ENCODE data around the gene TMBIM4. TPM values are rescaled to one million over a fixed set of nuclear protein-coding genes. Genes with fewer than 3 reads are reported as not detected.
A peak's percentile ranks its signal among the peaks of the same experiment; 100 is the strongest.

TMBIM4 gene
- total RNA-seq, 1 donor = 94.1 TPM

DNA sequence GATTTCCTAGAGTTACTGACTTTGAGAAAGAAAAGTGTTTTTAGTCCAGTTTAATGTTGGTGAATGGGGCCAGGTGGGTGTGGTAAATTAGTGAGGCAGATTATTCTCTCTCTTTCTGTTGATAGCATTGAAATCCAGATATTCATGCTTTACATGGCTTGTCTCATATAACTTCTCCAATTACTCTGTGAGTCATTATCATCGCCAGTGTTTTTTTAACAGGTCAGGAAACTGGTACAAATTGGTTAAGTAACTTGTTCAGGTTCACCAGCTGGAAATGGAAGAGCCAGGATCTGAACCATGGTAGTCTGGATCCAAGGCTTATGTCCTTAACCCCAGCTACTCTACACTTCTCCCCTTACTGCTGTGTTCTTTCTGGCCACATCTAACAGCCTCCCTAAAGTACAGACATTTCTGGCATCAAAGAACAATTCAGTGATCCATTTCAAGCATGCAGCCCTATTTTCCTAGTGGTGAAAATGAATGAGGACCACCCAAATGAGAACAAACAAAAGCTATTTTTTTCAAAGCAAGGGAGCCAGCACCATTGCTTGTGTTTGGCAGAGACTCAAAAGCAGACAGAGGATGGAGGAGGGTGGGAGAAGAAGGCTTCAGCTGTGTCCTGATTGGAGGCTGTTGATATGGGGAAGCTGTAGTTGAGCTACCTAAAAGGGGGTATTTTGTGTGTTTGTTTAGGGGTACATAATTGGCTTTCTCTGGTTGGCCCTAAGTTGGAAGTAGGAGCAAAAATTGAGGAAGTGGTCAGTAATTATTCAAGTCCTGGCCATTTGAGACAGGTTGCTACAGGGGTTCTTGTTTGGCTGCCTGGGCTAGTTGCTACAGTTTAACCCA lies 20.9 kb upstream of the TMBIM4 start:
- Histone ChIP-seq H3K4me2 (ENCODE audit: insufficient read depth, low read length) (no peak overlapping the region), H3K4me1 (ENCODE audit: insufficient read depth, low read length) (no peaks in the 10 kb centered on the region), H2AFZ (ENCODE audit: low read length) (no peak overlapping the region), H3K4me3 (ENCODE audit: insufficient read depth, low read length) (no peak overlapping the region), H3K79me2 (ENCODE audit: insufficient read depth, low read length) (no peaks in the 10 kb centered on the region), H3K9me3 (ENCODE audit: low read depth, low read length) (no peaks in the 10 kb centered on the region), H3K36me3 (ENCODE audit: insufficient read depth, low read length) (no peaks in the 10 kb centered on the region), H4K20me1 (ENCODE audit: insufficient read depth, low read length) (no peaks in the 10 kb centered on the region), H3K27me3 (ENCODE audit: insufficient read depth, low read length) (no peaks in the 10 kb centered on the region), H3K27ac (ENCODE audit: low read depth, low read length) (no peak overlapping the region)
- TF ChIP-seq, protein P1, sequence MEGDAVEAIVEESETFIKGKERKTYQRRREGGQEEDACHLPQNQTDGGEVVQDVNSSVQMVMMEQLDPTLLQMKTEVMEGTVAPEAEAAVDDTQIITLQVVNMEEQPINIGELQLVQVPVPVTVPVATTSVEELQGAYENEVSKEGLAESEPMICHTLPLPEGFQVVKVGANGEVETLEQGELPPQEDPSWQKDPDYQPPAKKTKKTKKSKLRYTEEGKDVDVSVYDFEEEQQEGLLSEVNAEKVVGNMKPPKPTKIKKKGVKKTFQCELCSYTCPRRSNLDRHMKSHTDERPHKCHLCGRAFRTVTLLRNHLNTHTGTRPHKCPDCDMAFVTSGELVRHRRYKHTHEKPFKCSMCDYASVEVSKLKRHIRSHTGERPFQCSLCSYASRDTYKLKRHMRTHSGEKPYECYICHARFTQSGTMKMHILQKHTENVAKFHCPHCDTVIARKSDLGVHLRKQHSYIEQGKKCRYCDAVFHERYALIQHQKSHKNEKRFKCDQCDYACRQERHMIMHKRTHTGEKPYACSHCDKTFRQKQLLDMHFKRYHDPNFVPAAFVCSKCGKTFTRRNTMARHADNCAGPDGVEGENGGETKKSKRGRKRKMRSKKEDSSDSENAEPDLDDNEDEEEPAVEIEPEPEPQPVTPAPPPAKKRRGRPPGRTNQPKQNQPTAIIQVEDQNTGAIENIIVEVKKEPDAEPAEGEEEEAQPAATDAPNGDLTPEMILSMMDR (IDR thresholded peaks at IDR 0.05; ENCODE audit: extremely low read depth, low read depth, low read length) = no peak
- DNase-seq (ENCODE audit: insufficient read length, low spot score, missing footprints) = no peak

DNA sequence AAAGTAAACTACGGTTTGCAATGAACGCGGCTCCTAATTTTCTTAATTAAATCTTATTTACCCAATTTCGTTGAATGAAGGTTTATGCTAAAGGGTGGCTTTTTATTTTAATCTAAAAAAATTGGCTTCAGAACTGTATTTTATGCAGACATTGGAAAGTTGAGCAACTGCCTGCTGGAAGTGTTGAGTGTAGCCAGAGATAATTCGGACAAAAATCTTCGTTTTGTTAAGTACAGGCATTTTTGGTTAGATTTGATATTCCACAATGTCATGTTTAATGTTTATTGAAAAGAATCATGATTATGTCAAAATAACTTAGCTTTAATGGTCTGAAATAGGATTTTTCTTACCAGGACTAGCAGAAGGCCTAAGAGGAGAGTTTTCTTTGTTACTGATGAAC lies 20.1 kb upstream of the TMBIM4 start:
- H3K4me3 ChIP-seq (ENCODE audit: insufficient read depth, low read length) = no peak overlapping the region
- H3K27ac ChIP-seq (ENCODE audit: low read depth, low read length) = no peak overlapping the region
- H3K36me3 ChIP-seq (ENCODE audit: insufficient read depth, low read length) = no peaks in the 10 kb centered on the region
- peak overlapping the region; percentile 81 for H3K4me2 ChIP-seq (ENCODE audit: insufficient read depth, low read length)
- no peaks in the 10 kb centered on the region for H3K9me3 ChIP-seq (ENCODE audit: low read depth, low read length)
- TF ChIP-seq, protein P1 (IDR thresholded peaks at IDR 0.05; ENCODE audit: extremely low read depth, low read depth, low read length) = no peak
- no peaks in the 10 kb centered on the region for H3K27me3 ChIP-seq (ENCODE audit: insufficient read depth, low read length)
- no peaks in the 10 kb centered on the region for H4K20me1 ChIP-seq (ENCODE audit: insufficient read depth, low read length)
- no peak overlapping the region for H2AFZ ChIP-seq (ENCODE audit: low read length)
- H3K79me2 ChIP-seq (ENCODE audit: insufficient read depth, low read length) = no peaks in the 10 kb centered on the region
- no peaks in the 10 kb centered on the region for H3K4me1 ChIP-seq (ENCODE audit: insufficient read depth, low read length)
- DNase-seq (ENCODE audit: insufficient read length, low spot score, missing footprints) = no peak

DNA sequence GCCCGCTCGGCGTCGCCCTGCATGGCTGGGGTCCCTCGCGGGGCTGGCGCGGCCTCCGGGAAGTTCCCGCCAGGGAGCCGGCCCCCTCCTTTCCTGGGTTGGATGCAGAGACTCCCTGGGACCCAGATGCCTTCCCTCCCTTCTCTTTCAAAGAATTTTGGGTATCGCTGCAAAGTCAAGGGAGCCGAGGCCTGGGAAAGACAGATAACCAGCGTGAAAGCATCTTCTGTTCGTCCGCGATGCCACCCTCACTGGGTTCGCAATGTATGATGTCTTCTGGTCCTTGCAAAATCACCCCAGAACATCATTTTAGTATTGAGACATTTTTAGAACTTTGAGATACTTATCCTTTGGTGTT lies 19.7 kb upstream of the TMBIM4 start:
- DNase-seq (ENCODE audit: insufficient read length, low spot score, missing footprints) = no peak

More for the DNA sequence above, 19.7 kb upstream of the TMBIM4 start:
- H3K79me2 ChIP-seq (ENCODE audit: insufficient read depth, low read length) = no peaks in the 10 kb centered on the region
- no peaks in the 10 kb centered on the region for H3K27me3 ChIP-seq (ENCODE audit: insufficient read depth, low read length)
- H3K4me2 ChIP-seq (ENCODE audit: insufficient read depth, low read length) = peak overlapping the region; percentile 81
- no peaks in the 10 kb centered on the region for H3K36me3 ChIP-seq (ENCODE audit: insufficient read depth, low read length)
- peak overlapping the region; percentile 82 for H2AFZ ChIP-seq (ENCODE audit: low read length)
- H3K4me3 ChIP-seq (ENCODE audit: insufficient read depth, low read length) = peak overlapping the region; percentile 69
- TF ChIP-seq, protein P1 (IDR thresholded peaks at IDR 0.05; ENCODE audit: extremely low read depth, low read depth, low read length) = no peak
- no peaks in the 10 kb centered on the region for H3K4me1 ChIP-seq (ENCODE audit: insufficient read depth, low read length)
- H3K27ac ChIP-seq (ENCODE audit: low read depth, low read length) = no peak overlapping the region
- H4K20me1 ChIP-seq (ENCODE audit: insufficient read depth, low read length) = no peaks in the 10 kb centered on the region
- H3K9me3 ChIP-seq (ENCODE audit: low read depth, low read length) = no peaks in the 10 kb centered on the region

Data from osteoblast (primary cell).